GM19324 (cell line): Measurements from ENCODE around the gene CD86.

Experiments
- ATAC-seq: cut with Tn5 transposase; IDR thresholded peaks from one replicate; pipeline ENCODE4 v1.9.1; 2021; ENCODE audit warnings: mild to moderate bottlenecking, moderate library complexity; ENCODE audit not compliant: unreplicated experiment, low FRiP score

Gene CD86

DNA sequence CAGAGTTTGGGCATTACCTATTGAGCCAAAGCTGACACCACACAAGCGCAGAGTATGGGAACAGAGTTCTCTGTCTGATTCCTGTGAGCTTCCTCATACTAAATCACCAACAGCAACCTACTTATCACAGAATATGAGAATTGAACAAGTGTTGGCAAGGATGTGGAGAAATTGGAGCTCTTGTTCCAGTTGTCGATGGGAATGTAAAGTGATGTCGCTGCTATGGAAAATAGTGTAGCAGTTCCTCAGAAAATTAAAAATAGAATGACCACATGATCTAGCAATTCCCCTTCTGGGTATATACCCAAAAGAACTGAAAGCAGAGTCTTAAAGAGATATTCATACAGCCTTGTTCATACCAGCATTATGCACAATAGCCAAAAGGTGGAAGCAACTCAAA, 33.4 kb downstream of the CD86 start:
- no peak for ATAC-seq

- ATAC-seq, result peak; percentile 50
Measured at GRCh38 chr3:122091602-122092295, 36.6 kb downstream of the CD86 start.

- ATAC-seq, result no peak
Measured at GRCh38 chr3:122092460-122093165, 37.5 kb downstream of the CD86 start.

GRCh38 chr3:122094125-122094524, 39.0 kb downstream of the CD86 start:
- no peak for ATAC-seq

DNA sequence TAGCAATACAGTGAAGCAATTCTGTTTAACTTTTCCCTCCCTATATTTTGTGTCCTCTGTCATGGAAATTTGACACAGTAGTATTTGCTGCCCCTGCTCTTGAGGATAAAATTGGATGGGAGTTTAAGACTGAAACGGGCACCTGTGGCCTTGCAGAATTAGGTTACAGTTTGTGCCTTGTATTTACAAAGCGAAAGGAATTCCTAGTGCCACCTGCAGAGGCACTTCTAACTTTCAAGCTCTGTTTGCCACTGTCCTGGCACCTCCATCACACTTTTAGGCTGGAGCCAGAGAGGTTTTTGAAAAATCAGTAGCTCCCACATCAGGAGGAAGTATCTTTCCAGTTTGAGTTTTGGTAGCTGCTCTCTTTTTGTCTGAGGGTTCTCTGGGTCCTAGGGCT, 39.5 kb downstream of the CD86 start:
- no peak for ATAC-seq

GRCh38 chr3:122097141-122097540, 42.0 kb downstream of the CD86 start:
- no peak for ATAC-seq

DNA sequence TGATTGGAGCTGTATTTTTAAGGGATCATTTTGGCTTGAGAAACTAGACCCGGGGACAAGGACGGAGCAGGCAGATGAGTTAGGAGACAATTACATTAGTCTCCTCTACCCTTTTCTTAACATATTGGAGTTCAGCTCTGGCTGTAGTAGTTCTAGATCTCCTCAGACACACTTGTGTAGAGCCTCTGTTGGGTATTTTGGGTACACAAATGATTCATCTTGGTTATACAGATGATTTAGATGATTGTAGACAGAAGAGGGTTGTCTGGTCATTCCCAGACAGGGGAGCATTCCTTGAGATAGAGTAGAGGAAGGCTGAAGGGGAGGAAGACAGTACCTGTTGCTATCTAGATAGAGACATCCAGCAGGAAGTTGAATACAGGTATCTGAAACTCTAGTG, 43.4 kb downstream of the CD86 start:
- ATAC-seq, result no peak

DNA sequence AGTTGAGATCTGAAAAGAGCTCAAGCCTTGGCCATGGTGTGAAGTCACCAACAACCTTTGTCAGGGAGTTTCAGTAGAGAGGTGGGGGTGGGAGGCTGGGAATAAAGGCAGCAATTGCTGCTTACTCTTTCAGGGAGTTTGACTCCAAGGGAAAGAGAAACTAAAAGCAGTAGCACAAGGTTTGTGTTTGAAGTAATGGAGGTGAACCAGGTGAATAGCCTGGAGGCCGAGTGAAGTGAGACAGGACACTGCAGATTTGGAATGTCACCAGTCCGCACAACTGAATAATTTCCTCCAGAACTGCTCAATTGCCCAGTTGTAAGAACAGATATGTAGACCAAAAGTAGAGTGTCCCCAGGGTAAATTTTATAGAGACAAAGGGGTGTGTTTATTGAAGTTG, 44.1 kb downstream of the CD86 start:
- no peak for ATAC-seq

GRCh38 chr3:122100083-122100482, 44.9 kb downstream of the CD86 start:
- ATAC-seq, result no peak

DNA sequence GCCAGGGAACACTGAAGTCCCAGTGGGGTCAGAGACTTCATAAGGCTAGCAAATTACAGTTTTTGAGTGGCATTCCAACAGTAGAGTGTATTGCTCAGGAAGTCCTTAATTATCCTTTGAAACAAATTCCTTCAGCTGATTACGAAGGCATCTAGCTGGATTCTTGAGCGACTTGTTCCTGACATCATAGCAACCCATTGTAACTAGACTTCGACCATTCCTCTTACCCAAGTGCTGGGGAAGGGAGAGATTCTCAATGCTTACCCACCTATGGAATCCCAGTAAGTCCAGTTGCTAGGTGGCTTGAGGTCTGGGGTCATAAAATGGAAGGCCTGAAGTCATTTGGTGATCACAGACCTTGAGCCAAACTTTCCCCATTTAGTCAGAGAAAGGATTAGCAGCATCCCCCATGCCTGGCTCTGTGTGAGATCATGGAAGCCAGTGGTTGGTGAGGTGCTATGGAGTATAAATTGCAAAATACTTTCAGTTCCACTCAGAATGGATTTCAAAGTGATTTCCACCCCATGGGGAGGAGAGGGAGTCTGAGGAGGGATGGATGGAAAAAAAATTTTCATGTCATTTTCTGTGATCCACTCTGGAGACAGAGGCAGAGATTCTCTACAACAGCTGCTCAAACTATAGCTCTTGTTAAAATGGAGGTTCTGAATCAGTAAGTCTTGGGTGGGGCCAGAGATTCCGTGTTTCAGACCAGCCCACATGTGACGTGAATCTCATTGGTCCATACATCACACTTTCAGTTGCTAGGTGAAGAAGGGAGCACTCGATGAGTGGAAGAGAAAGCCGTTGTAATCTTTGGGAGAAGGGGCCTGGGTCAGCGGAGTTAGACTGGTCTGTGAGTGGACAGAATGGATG, 45.7 kb downstream of the CD86 start:
- ATAC-seq, result no peak

DNA sequence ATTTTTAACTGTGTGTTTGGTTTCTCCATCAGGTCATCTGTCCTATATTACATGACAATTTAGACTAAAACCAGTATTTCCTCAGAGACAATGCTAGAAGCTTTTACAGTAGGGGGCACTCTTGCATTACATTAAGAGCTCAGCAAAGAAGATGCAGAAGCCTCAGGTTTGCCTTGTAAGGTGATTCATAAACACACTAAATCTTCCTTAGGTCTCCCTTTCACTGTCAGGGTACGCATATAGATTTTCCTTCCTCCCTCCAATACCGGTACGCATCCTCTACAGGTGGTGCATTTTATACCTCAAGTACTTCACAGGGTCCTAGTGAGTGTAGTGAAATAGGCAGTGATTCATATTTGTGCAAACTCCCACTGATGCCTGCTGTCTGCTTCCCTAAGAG, 46.5 kb downstream of the CD86 start:
- no peak for ATAC-seq

DNA sequence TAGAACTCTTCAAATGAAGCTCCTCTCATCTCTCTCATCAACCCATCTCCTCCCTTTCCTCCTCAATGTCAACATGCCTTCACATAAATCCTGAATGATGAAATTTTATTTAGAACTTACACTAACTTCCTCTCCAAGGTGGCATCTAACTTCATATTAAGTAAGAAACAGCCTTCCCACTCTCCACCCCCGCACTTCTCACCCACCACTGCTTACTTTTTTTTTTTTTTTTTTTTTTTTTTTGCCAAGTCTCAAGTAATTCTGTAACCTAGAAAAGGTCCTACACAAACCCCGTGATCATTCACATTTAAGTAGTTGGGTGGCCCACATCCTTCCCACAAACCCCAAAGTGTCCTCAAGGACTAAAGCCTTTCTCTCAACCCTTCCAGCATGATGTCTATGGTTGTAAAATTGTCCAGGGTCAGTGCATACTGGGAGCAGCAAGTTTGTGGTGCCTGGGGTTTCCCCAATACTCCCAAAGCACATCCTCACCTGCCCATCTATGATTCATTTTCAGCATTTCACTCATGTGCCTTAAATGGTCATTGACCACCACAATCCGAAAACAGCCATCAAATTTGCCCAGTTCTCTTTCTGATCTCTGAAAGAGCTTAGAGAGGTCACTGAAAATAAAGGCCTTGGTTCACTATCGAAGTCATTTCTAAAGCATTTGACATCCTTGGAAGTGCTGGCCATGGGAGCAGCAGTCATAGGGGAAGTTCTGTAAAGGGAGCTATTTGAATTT, 47.2 kb downstream of the CD86 start:
- no peak for ATAC-seq

DNA sequence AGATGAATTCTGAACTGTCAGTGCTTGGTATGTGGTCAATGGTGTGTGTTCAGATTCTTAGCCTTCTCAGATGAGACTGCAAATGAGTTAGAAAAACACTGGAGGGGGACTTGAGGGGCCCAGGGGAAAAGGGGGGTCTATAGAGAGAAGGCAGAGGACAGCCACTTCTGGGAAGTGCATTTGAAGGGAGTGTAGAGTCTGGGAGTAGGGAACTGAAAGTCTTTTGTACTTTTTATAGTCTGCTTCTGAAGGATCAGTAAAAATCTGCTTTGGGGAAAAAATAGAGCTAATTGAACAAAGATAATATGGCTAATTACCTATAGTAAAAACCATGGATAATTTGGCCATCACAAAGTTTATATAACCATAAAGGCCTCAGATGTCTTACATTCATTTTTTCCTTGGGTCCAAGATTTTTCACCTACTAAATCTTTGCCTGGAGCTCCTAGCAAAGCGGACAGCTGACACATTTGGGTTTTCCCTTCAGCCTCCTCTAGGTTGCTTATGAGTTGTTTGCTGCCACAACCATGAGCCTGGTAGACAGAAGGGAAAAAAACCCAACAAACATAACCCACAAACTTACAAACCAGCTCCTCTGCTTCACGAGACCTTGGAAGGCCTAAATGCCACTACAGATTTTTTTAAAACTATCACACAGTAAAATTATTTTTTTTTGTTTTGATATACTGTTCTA, 48.8 kb downstream of the CD86 start:
- ATAC-seq, result no peak

DNA sequence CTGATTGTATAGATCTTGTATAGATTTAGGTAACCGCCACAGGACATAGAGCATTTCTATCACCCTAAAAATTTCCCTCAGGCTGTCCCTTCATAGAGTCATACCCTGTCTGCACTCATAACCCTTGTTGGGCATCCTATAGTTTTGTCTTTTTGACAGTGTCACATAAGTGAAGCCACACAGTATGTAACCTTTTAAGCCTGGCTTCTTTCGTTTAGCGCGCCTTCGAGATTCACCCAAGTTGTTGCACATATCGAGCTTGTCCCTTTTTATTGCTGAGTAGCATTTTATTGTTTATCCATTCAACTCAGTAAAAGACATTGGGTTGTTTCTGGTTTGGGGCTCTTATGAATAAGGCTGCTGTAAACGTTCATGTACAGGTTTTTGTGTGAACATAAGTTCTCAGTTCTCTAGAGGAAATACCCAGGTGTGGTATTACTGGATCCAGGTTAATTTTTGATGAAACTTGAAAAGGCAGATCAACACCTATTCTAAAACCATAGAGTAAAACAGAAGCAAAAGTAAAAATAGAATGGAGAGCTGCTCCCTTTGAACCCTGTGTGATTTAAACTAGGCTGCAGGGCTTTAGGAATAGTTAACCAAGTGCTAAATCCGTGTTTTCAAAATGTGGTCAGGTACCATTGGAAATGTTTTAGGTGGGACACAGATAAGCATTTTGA, 49.5 kb downstream of the CD86 start:
- ATAC-seq, result peak; percentile 30

GRCh38 chr3:122105626-122106025, 50.5 kb downstream of the CD86 start:
- no peak for ATAC-seq

DNA sequence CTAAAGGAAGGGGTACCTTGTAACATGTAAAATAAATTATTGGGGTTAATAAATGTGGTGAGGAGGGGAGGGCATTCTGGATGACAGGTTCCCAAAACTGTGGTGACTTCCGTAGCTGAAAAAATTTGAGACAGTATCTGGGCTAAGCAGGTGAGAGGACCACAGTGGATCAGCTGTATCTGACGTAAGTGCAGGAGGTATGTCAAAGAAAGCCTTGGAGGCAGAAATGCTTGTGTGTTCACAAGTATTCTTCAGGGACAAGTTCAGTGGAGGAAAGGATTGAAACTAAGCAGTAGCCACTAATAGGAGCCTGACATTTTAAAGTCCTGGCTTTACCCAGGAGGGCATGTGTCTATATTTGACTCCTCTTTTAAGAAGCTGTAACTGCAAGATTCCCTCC, 52.0 kb downstream of the CD86 start:
- ATAC-seq, result no peak

- ATAC-seq, result no peak
Measured at GRCh38 chr3:122111974-122112373, 56.8 kb downstream of the CD86 start.

GRCh38 chr3:122112754-122113153, 57.6 kb downstream of the CD86 start:
- no peak for ATAC-seq

- no peak for ATAC-seq
Measured at GRCh38 chr3:122123850-122124249, 68.7 kb downstream of the CD86 start.
